Osteocyte (in vitro differentiated cells): ENCODE measurements around the gene AIG1. TPM values are rescaled to one million over a fixed set of nuclear protein-coding genes. Genes with fewer than 3 reads are reported as not detected.

Experiments
- DNase-seq: peaks from one replicate; pipeline ENCODE4 v3.0.0; 2021; ENCODE audit warnings: mixed read lengths; ENCODE audit not compliant: unreplicated experiment; ENCODE audit errors: extremely low spot score
- H3K27ac Mint-ChIP-seq: one replicate; pipeline ENCODE4 v1.8.0; 2021; ENCODE audit warnings: mild to moderate bottlenecking, mixed read lengths; ENCODE audit not compliant: unreplicated experiment
- H3K27me3 Mint-ChIP-seq: one replicate; pipeline ENCODE4 v1.8.0; 2021; ENCODE audit warnings: mixed read lengths; ENCODE audit not compliant: unreplicated experiment
- H3K36me3 Mint-ChIP-seq: one replicate; pipeline ENCODE4 v1.8.0; 2021; ENCODE audit warnings: mixed read lengths; ENCODE audit not compliant: unreplicated experiment
- H3K4me1 Mint-ChIP-seq: one replicate; pipeline ENCODE4 v1.8.0; 2021; ENCODE audit warnings: mixed read lengths; ENCODE audit not compliant: unreplicated experiment
- H3K4me3 Mint-ChIP-seq: one replicate; pipeline ENCODE4 v1.8.0; 2021; ENCODE audit warnings: mild to moderate bottlenecking, moderate library complexity, mixed read lengths; ENCODE audit not compliant: unreplicated experiment
- H3K9me3 Mint-ChIP-seq: one replicate; pipeline ENCODE4 v1.8.0; 2021; ENCODE audit warnings: mixed read lengths; ENCODE audit not compliant: unreplicated experiment
- CTCF ChIP-seq: fragments of 200-600 bp; sonication (generic); IDR thresholded peaks from 2 replicates; pipeline ENCODE4 v1.5.0; 2021; ENCODE audit warnings: antibody characterized with exemption, mild to moderate bottlenecking, moderate library complexity
- total RNA-seq: library from RNA; stranded (reverse); gene quantifications from 2 replicates; pipeline ENCODE4 v1.2.1, GENCODE V29; 2021

AIG1 gene
- total RNA-seq, 1 donor from 2014 or later: 40.5 TPM

- Mint-ChIP-seq H3K4me1 (no peaks in the 10 kb centered on the region), H3K36me3 (no peaks in the 10 kb centered on the region), H3K27ac (no peak overlapping the region), H3K27me3 (peaks cover 6% of the 10 kb centered on the region), H3K9me3 (peaks cover 10% of the 10 kb centered on the region), H3K4me3 (no peak overlapping the region)
- DNase-seq: no peak
- no peak for TF ChIP-seq CTCF
Observed at GRCh38 chr6:143021543-143021942, 39.1 kb upstream of the AIG1 start.

- H3K27ac Mint-ChIP-seq: no peak overlapping the region
- H3K36me3 Mint-ChIP-seq: no peaks in the 10 kb centered on the region
- H3K27me3 Mint-ChIP-seq: peaks cover 6% of the 10 kb centered on the region
Observed at GRCh38 chr6:143022587-143022986, 38.1 kb upstream of the AIG1 start.

GRCh38 chr6:143023695-143024094 is 37.0 kb upstream of the AIG1 start:
- Mint-ChIP-seq H3K4me1 (peaks cover 4% of the 10 kb centered on the region), H3K36me3 (no peaks in the 10 kb centered on the region), H3K27me3 (peaks cover 6% of the 10 kb centered on the region), H3K4me3 (no peak overlapping the region), H3K27ac (no peak overlapping the region), H3K9me3 (peaks cover 4% of the 10 kb centered on the region)
- no peak for TF ChIP-seq CTCF
- no peak for DNase-seq

More at GRCh38 chr6:143022587-143022986, 38.1 kb upstream of the AIG1 start:
- DNase-seq: no peak
- Mint-ChIP-seq H3K4me3 (no peak overlapping the region), H3K9me3 (peaks cover 4% of the 10 kb centered on the region), H3K4me1 (peaks cover 4% of the 10 kb centered on the region)
- TF ChIP-seq CTCF: no peak

GRCh38 chr6:143024977-143025376 is 35.7 kb upstream of the AIG1 start:
- Mint-ChIP-seq H3K4me3 (no peak overlapping the region), H3K4me1 (peaks cover 4% of the 10 kb centered on the region), H3K27ac (no peak overlapping the region), H3K36me3 (no peaks in the 10 kb centered on the region), H3K27me3 (no peaks in the 10 kb centered on the region), H3K9me3 (no peaks in the 10 kb centered on the region)
- TF ChIP-seq CTCF: no peak
- no peak for DNase-seq

GRCh38 chr6:143026696-143027449 is 33.8 kb upstream of the AIG1 start:
- no peak for DNase-seq
- Mint-ChIP-seq H3K9me3 (peaks cover 1% of the 10 kb centered on the region), H3K36me3 (no peaks in the 10 kb centered on the region), H3K4me3 (no peak overlapping the region), H3K27me3 (peaks cover 11% of the 10 kb centered on the region), H3K4me1 (peaks cover 4% of the 10 kb centered on the region), H3K27ac (peak overlapping the region; percentile 23)
- TF ChIP-seq CTCF: peak; percentile 53
